SK-N-MC (cell line): Measurements from ENCODE around the gene UBE2O.

ENCODE experiments used
- EZH2 ChIP-seq: fragments of 200-600 bp; sonication (generic); IDR thresholded peaks from one replicate; pipeline ENCODE4 v1.6.1; 2017; ENCODE audit warnings: antibody characterized with exemption
- FOXP2 ChIP-seq: optimal IDR thresholded peaks from 2 replicates; pipeline ENCODE3; 2011; ENCODE audit warnings: mild to moderate bottlenecking, moderate library complexity; ENCODE audit not compliant: insufficient read depth; ENCODE audit errors: extremely low read length, control extremely low read depth
- POLR2AphosphoS5 ChIP-seq: IDR thresholded peaks from 2 replicates; pipeline ENCODE4 v1.6.1; 2012; ENCODE audit warnings: mild to moderate bottlenecking, low read depth, low read length, borderline replicate concordance

DNA sequence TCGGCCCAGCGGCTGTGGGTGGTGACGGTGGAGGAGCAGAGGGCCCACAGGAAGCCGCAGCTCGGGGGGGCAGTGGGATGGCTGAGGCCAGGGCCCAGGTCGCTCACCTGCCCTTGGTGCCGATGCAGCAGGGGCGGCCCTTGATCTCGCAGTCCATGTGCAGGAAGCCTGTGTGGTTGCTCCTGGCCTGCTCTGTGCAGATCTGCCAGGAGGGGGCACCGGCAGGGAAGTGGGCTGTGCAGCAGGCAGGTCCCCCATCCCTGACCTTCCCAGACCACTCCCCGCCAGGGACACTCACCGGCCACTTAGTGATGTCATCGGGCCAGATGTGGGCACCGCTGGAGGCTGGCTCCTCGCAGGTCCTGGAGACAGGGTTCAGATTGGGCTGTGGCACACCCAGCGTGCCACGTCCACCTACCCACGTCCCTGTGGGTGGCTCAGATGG lies 20.6 kb upstream of the UBE2O start:
- TF ChIP-seq EZH2, result no peak
- no peak for TF ChIP-seq POLR2AphosphoS5
- no peak for TF ChIP-seq FOXP2
